Heart right ventricle (tissue), 16 donors: ENCODE measurements around the gene CHRNB1. TPM values are rescaled to one million over a fixed set of nuclear protein-coding genes. Genes with fewer than 3 reads are reported as not detected.

ENCODE experiments used
- ATAC-seq, 8 donors: fragments of 200-7000 bp; cut with Tn5 transposase; one replicate each; pipeline ENCODE4 v1.9.1; 2020; ENCODE audit warnings: mild to moderate bottlenecking in 8 of 8, moderate library complexity in 8 of 8, moderate number of reproducible peaks in 1 of 8
- DNase-seq, 2 donors: peaks; one replicate each; pipeline ENCODE4 v3.0.0-alpha.2; 2020
- H3K27ac ChIP-seq, 10 donors: fragments of 200-600 bp; sonication (generic) in 2 of 10; one replicate each; pipeline versions ENCODE4 v1.5.0 to v1.8.0; 2020 to 2022; ENCODE audit warnings: mild to moderate bottlenecking in 3 of 10
- H3K27me3 ChIP-seq, 7 donors: fragments of 200-600 bp; one replicate each; pipeline ENCODE4 v1.8.0; 2021 to 2022; ENCODE audit warnings: mild to moderate bottlenecking in 2 of 7
- H3K36me3 ChIP-seq, 9 donors: fragments of 200-600 bp; sonication (generic) in 1 of 9; one replicate each; pipeline versions ENCODE4 v1.5.0 to v1.8.0; 2020 to 2022; ENCODE audit warnings: mild to moderate bottlenecking in 2 of 9
- H3K4me1 ChIP-seq, 9 donors: fragments of 200-600 bp; sonication (generic) in 1 of 9; one replicate each; pipeline versions ENCODE4 v1.5.0 to v1.8.0; 2020 to 2022; ENCODE audit warnings: mild to moderate bottlenecking in 4 of 9
- H3K4me3 ChIP-seq, 10 donors: fragments of 200-600 bp; sonication (generic) in 2 of 10; one replicate each; pipeline versions ENCODE4 v1.5.0 to v1.8.0; 2020 to 2022; ENCODE audit warnings: mild to moderate bottlenecking in 7 of 10, moderate library complexity in 2 of 10
- H3K9me3 ChIP-seq, 11 donors: fragments of 200-600 bp in 10 of 11; sonication (generic) in 2 of 11; one replicate each; pipeline versions ENCODE4 v1.5.0 to v1.8.0; 2013 to 2022; ENCODE audit warnings: mild to moderate bottlenecking in 2 of 11, control low read depth in 1 of 11, moderate library complexity in 1 of 11
- CTCF ChIP-seq, 9 donors: fragments of 200-600 bp; sonication (generic) in 2 of 9; IDR thresholded peaks; one replicate each; pipeline versions ENCODE4 v1.5.0 to v1.8.0; 2021 to 2022; ENCODE audit warnings: antibody characterized with exemption in 9 of 9, mild to moderate bottlenecking in 5 of 9, moderate library complexity in 1 of 9
- WGBS, 2 donors: extraction: QIAGEN DNeasy Blood & Tissue Kit; methylation state at CpG; one replicate each; pipeline ENCODE4 v1.1.7; 2013; ENCODE audit warnings: inconsistent platforms in 1 of 2; 5-methylcytosine and 5-hydroxymethylcytosine counted together
- intact Hi-C, 10 donors: fragments of 100-400 bp; cut with DNase I; formaldehyde crosslinking; loops; one replicate each; pipeline versions ENCODE4 v1.11.1 to v1.14.2; 2022
- polyA plus RNA-seq, 2 donors: library from polyadenylated mRNA; stranded (reverse); fragments of 200-250 nt; gene quantifications; one replicate each; pipeline ENCODE4 v1.2.3, GENCODE V29; 2013
- total RNA-seq, 10 donors: library from RNA; stranded (reverse); fragmentation: NEBNext Ultra II Directional in 3 of 10; extraction: Animal tissue kit (Norgen Biotek cat#: 25700) in 3 of 10; gene quantifications; one replicate each; pipeline versions ENCODE4 v1.2.1 to v1.2.4, GENCODE V29; 2021 to 2023
- donor health status: Arrhythmogenic right ventricular cardiomyopathy.
- donor health status: ischemic (EF 13 %, LVEDD 7.1; RV severe dilation, severe dysfunction).
- donor health status: healthy with polysubstance abuse.
- donor health status: DM: no; HTN: yes; CAD: no.
- donor health status: DM: no; HTN: no; CAD: no.
- donor health status: ischemic (EF 25% LVEDD 6.9; RV normal size, moderate dysfunction).
- donor health status: ischemic (EF 25% LVEDD 5.7; RV mildly dilated, moderate dysfunction).
- donor health status: healthy.
- donor health status: DM: yes; HTN: yes; CAD: no.
- donor health status: Ischemic cardiomyopathy.
- donor health status: ischemic (EF 35%, LVEDD 5.7; RV mildly dilated, moderate dysfunction).
- donor health status: nonischemic (EF 11% LVEDD 7.7; RV severe dilation, severe dysfunction).
- donor health status: DM: yes; HTN: yes; CAD: no.
- donor health status: PGD.
- donor health status: ischemic (EF 29% LVEDD 5.4; RV normal size, mild dysfunction).
- donor health status: nonischemic (EF 23%, LVEDD 6.1; RV moderate dilation, normal function).

Gene CHRNB1
- total and polyA plus RNA-seq, 12 donors = 5.4 to 25.4 (median 10.4) TPM

DNA sequence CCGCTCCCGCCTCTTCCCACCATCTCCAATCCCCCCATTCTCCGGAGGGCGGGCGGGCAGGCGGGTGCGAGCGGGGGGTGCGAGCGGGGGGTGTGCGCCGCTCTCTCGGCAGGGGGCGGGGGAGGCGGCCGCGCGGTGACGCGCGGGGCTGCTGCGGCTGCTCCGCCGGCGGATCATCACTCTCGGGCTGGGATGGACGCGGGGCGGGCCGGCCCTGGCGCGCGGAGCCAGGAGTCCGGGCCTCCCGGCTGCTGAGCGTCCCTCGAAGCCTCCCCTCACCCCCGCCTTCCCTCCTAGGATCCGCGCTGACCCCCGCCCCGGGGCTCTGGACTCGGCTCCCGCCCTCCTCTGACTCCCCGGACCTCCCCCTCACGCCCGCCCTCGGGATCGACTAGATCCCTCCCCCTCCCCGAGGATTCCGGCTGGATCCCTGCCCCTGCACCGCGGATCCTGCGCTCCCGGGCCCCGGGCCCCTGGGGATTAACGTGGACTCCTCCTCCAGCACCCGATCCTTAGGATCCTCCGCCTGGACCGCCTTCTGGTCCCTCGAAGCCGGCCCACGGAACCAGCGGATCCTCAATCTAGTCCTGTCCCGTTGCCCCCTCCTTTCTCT, 40.0 kb upstream of the CHRNB1 start:
- Histone ChIP-seq H3K4me3 (peak overlapping the region; percentile 54 to 87 (median 68)), H3K9me3 (no peaks in the 10 kb centered on the region)
- intact Hi-C loops = loop anchor here in 3 of 10 donors (1.0 to 5.0 kb wide), 3 partner anchors 11 to 98 kb away; partner anchors contain the start of genes FGF11 (in 2 of the 3), TMEM102 (in 2 of the 3), EIF5A (in 1 of the 3) and PLSCR3 (in 1 of the 3)

DNA sequence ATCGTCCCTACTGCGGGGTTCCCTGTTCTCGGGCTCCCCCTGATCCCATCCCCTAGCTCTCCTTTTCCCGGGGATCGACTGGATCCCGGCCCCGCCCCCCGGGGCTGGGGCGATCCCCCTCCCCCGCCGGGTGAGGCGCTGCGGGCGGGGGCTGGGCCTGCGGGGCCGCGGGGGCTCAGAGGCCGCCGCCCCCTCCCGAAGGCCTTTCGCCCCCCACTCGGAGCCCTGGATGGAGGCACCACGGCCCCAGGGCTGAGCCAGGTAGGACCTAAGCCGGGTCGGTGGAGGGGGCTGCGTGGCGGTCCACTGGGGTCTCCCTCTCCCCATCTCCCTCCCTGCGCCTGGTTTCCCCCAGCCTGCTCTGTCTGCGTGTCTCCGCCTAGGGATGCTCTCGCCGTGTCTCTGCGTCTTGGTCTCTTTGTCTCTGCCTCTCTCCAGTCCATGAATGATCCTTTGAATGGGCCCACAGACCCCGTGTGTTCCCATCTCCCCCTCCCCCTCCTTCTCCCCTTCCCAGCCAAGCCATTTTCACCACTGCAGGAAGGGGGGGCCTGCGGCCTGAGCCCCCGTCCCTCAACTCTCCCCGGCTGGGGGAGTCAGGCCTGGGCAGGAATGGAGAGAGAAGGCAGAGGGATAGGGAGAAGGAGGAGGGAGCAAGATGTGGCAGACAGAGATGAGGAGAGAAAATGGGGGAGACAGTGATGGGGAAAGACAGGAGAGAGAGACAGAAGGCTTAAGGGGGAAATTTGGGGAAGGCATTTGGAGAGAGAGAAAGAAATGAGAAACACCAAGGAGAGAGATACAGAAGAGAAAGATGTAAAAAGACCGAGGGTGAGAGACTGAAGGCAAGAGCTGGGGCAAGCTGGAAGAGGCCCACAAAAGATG, 39.3 kb upstream of the CHRNB1 start:
- TF ChIP-seq CTCF (IDR thresholded peaks at IDR 0.05) = no peak
- DNase-seq (no peak), ATAC-seq (no peak)
- H3K27ac ChIP-seq = peak overlapping the region; percentile 65 to 96 (median 88)
- no peaks in the 10 kb centered on the region for H3K9me3 ChIP-seq
- intact Hi-C loops = no loop called here
- peaks cover 13 to 28% (median 19%) of the 10 kb centered on the region in 9 donors for H3K4me1 ChIP-seq
- H3K36me3 ChIP-seq = peaks cover 0 to 15% (median 0%) of the 10 kb centered on the region in 9 donors
- 7 to 14% methylated on average over 28 to 38 of the region's 38 CpGs for WGBS, 2 donors
- H3K27me3 ChIP-seq = peaks cover 0 to 17% (median 0%) of the 10 kb centered on the region in 7 donors
- peak overlapping the region; percentile 54 to 87 (median 68) for H3K4me3 ChIP-seq

More for the DNA sequence above, 40.0 kb upstream of the CHRNB1 start:
- ATAC-seq (peak; percentile 36 to 64 (median 48)), DNase-seq (peak; percentile 61 to 73)
- H3K36me3 ChIP-seq = peaks cover 0 to 15% (median 0%) of the 10 kb centered on the region in 9 donors
- peaks cover 0 to 17% (median 0%) of the 10 kb centered on the region in 7 donors for H3K27me3 ChIP-seq
- H3K27ac ChIP-seq = peak overlapping the region; percentile 65 to 96 (median 88)
- peaks cover 13 to 28% (median 19%) of the 10 kb centered on the region in 9 donors for H3K4me1 ChIP-seq
- peak in 2 of 9 donors; percentile 31 to 35 for TF ChIP-seq CTCF (IDR thresholded peaks at IDR 0.05)
- WGBS, 2 donors = 0 to 1% methylated on average over 31 to 64 of the region's 65 CpGs

DNA sequence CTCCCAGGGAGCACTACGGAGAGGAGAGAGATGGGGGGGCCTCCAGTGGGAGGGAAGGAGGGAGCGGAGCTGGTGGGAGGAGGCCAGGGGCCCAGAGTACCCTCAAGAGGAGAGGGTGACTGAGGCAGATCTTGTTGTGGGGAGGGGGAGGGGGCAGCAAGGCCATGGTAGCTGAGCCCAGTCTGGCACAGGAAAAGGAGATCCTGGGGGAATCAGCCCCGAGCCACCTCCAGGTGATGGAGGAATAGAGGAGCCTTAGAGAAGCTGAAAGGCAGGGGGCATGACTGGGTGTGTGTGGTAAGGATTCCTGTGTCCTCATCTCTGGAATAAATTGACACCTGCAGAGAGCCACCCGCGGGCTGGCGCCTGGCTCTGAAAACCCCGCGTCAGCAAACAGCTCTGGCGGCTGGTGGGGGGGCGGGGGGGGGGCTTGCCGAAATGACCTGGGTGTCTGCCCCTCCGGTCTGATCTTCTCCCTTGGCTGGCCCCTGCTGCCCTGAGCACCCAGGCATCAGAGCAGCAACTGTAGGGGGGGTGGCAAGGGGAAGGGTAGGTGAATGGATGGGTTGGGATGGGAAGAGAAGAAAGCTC, 38.5 kb upstream of the CHRNB1 start:
- Histone ChIP-seq H3K36me3 (peaks cover 0 to 15% (median 0%) of the 10 kb centered on the region in 9 donors), H3K4me1 (peaks cover 13 to 28% (median 19%) of the 10 kb centered on the region in 9 donors), H3K27ac (peak overlapping the region in 1 of 10 donors; percentile 94), H3K9me3 (no peaks in the 10 kb centered on the region), H3K4me3 (peak overlapping the region in 2 of 10 donors; percentile 66 to 68), H3K27me3 (peaks cover 0 to 17% (median 0%) of the 10 kb centered on the region in 7 donors)
- no peak for TF ChIP-seq CTCF (IDR thresholded peaks at IDR 0.05)
- 64 to 68% methylated on average over 12 of the region's 12 CpGs for WGBS, 2 donors
- ATAC-seq (no peak), DNase-seq (no peak)
- intact Hi-C loops = no loop called here

GRCh38 chr17:7407082-7407481, 37.8 kb upstream of the CHRNB1 start:
- intact Hi-C loops = no loop called here
- TF ChIP-seq CTCF (IDR thresholded peaks at IDR 0.05) = no peak
- peaks cover 0 to 13% (median 0%) of the 10 kb centered on the region in 9 donors for H3K36me3 ChIP-seq
- peaks cover 0 to 17% (median 0%) of the 10 kb centered on the region in 7 donors for H3K27me3 ChIP-seq
- 84 to 88% methylated on average over 13 of the region's 13 CpGs for WGBS, 2 donors
- ATAC-seq (no peak), DNase-seq (no peak)
- H3K4me3 ChIP-seq = no peak overlapping the region
- H3K4me1 ChIP-seq = peaks cover 12 to 25% (median 18%) of the 10 kb centered on the region in 9 donors
- H3K9me3 ChIP-seq = no peaks in the 10 kb centered on the region
- H3K27ac ChIP-seq = no peak overlapping the region
